H1 (cell line): ENCODE results near the gene WDR38.

Experiments used
- RFX5 ChIP-seq: IDR thresholded peaks from 2 replicates; pipeline ENCODE4 v1.6.1; 2011; ENCODE audit warnings: low read depth, low read length, improper control_type of control experiment, borderline replicate concordance
- SP2 ChIP-seq: IDR thresholded peaks from 2 replicates; pipeline ENCODE4 v1.6.1; 2012; ENCODE audit warnings: mild to moderate bottlenecking, low read length, inconsistent platforms
- TAF1 ChIP-seq: IDR thresholded peaks from 2 replicates; pipeline ENCODE4 v1.6.1; 2011; ENCODE audit warnings: mild to moderate bottlenecking, low read depth, low read length
- TF ChIP-seq, protein P1 (sequence below), 3 experiments: IDR thresholded peaks; 1 replicate in 2 of 3; 2 replicates in 1 of 3; pipeline versions ENCODE4 v1.5.1 to v1.6.1; 2011; ENCODE audit warnings: low read length in 3 of 3, mild to moderate bottlenecking in 3 of 3, inconsistent platforms in 2 of 3, low read depth in 1 of 3, moderate library complexity in 1 of 3; ENCODE audit not compliant: insufficient read depth in 1 of 3; ENCODE audit errors: control extremely low read depth in 1 of 3

GRCh38 chr9:124841075-124841821, 12.0 kb upstream of the WDR38 start:
- TF ChIP-seq RFX5 (no peak), TAF1 (no peak), SP2 (no peak)
- TF ChIP-seq, protein P1, sequence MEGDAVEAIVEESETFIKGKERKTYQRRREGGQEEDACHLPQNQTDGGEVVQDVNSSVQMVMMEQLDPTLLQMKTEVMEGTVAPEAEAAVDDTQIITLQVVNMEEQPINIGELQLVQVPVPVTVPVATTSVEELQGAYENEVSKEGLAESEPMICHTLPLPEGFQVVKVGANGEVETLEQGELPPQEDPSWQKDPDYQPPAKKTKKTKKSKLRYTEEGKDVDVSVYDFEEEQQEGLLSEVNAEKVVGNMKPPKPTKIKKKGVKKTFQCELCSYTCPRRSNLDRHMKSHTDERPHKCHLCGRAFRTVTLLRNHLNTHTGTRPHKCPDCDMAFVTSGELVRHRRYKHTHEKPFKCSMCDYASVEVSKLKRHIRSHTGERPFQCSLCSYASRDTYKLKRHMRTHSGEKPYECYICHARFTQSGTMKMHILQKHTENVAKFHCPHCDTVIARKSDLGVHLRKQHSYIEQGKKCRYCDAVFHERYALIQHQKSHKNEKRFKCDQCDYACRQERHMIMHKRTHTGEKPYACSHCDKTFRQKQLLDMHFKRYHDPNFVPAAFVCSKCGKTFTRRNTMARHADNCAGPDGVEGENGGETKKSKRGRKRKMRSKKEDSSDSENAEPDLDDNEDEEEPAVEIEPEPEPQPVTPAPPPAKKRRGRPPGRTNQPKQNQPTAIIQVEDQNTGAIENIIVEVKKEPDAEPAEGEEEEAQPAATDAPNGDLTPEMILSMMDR (IDR thresholded peaks at IDR 0.05; ENCODE audit: control extremely low read depth in 1 of 3, insufficient read depth in 1 of 3, low read depth in 1 of 3, low read length in 3 of 3), result no peak
